PC-9 (cell line): ENCODE results near the gene ARID5B.

Source experiments
- CTCF ChIP-seq: fragments of 200-600 bp; sonication (generic); conservative IDR thresholded peaks from 2 replicates; pipeline ENCODE4 v1.6.1; 2017; ENCODE audit warnings: mixed run types, antibody characterized with exemption, mild to moderate bottlenecking, moderate library complexity
- EZH2 ChIP-seq: fragments of 200-600 bp; sonication (generic); IDR thresholded peaks from 2 replicates; pipeline ENCODE4 v1.8.0; 2017; ENCODE audit warnings: antibody characterized with exemption, low read depth

- TF ChIP-seq CTCF (no peak), EZH2 (no peak)
These were observed 1.9 kb upstream of the ARID5B start for GRCh38 chr10:61899663-61899996.
